ENCODE measurements around the gene SMARCD1. TPM values are rescaled to one million over a fixed set of nuclear protein-coding genes. Genes with fewer than 3 reads are reported as not detected.

Gene SMARCD1
- total and polyA plus RNA-seq, 9 of the 15 experiments (the other 6 are each of a cell fraction or from before 2014, with no cell fraction given): 0.86 to 91.7 (median 48.0) TPM

DNA sequence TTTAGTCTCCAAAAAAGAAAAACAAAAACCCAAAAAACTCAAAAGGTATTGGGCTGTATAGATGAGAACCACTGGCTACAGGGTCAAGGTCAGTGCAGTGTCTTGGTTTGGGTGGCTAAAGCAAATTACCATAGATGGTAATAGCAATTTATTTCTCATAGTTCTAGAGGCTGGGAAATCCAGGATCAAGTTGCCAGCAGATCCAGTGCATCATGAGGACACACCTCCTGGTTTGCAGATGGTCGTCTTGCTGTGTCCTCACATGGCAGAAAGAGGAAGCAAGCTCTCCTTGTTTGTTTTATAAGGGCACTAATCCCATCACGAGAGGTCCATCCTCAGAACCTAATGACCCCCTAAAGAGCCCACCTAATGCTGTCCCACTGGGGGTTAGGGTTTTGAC is 38.1 kb downstream of the SMARCD1 start (continued):
- TF ChIP-seq PHB2 (IDR thresholded peaks at IDR 0.05; ENCODE audit: low read depth) (no peak), FOXP4 (CRISPR knock-in tag; IDR thresholded peaks at IDR 0.05; ENCODE audit: borderline replicate concordance) (no peak), KLF10 (CRISPR knock-in tag; IDR thresholded peaks at IDR 0.05) (no peak), SRF (CRISPR knock-in tag; IDR thresholded peaks at IDR 0.05) (no peak), ZNF311 (CRISPR knock-in tag; IDR thresholded peaks at IDR 0.05) (no peak)

DNA sequence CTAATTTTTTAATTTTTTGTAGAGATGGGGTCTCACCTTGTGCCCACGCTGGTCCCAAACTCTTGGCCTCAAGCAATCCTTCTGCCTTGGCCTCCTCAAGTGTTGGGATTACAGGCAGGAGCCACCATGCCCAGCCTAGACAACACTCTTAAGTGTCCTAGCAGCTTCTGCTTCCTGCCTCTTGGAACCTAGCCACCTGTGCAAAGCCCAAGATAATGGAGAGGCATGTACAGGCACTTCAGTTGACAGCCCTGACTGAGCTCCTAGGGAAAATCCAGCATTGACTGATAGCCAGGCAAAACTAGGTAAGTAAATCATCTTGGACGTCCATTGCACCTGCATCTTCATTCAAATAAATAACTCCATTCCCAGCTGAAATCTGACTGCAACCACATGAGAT is 42.4 kb downstream of the SMARCD1 start:
- CTCF ChIA-PET (ENCODE audit: low intra/inter-chr PET ratio): interaction anchor here (1.3 kb wide), 1 partner anchor 53 kb away, joined by 4 read pairs; no protein-coding TSS in a partner anchor
- Histone ChIP-seq H3K79me2 (ENCODE audit: control insufficient read depth, insufficient read depth, low read length) (no peaks in the 10 kb centered on the region), H2AFZ (ENCODE audit: low read depth, low read length) (no peak overlapping the region), H3K4me2 (ENCODE audit: insufficient read depth, low read length) (no peak overlapping the region), H3K9ac (ENCODE audit: insufficient read depth in 1 of 2, low read depth in 2 of 2, low read length in 2 of 2) (no peak overlapping the region), H4K20me1 (replicated peaks; ENCODE audit: control insufficient read depth, insufficient read depth, low read length) (no peaks in the 10 kb centered on the region), H3K9me1 (ENCODE audit: control insufficient read depth, insufficient read depth, low read length) (no peaks in the 10 kb centered on the region), H3K4me1 (replicated peaks in 1 of 2; ENCODE audit: control insufficient read depth in 2 of 2, insufficient read depth in 2 of 2, low read length in 2 of 2) (no peaks in the 10 kb centered on the region), H3K27me3 (ENCODE audit: control insufficient read depth in 2 of 2, insufficient read depth in 2 of 2, low read length in 2 of 2) (no peaks in the 10 kb centered on the region), H3K4me3 (no peak overlapping the region), H3K27ac (ENCODE audit: extremely low read depth, low read depth, low read length) (no peak overlapping the region), H3K9me3 (replicated peaks; ENCODE audit: control insufficient read depth, insufficient read depth, low read depth, low read length) (no peaks in the 10 kb centered on the region; the same call in 1 of the 2 replicates), H3K36me3 (ENCODE audit: control insufficient read depth, insufficient read depth, low read length) (peaks cover 51% of the 10 kb centered on the region)
- no peak for FAIRE-seq
- POLR2A ChIA-PET: interaction anchor here (0.7 to 2.6 kb wide), 4 partner anchors 11 to 1115 kb away, joined by 4 to 15 read pairs (median 6); partner anchors contain the start of genes CERS5 and COX14
- TF ChIP-seq ZNF311 (CRISPR knock-in tag; IDR thresholded peaks at IDR 0.05) (no peak), MAFK (IDR thresholded peaks at IDR 0.05; ENCODE audit: low read length) (no peak), EP300 (IDR thresholded peaks at IDR 0.05; ENCODE audit: low read length) (no peak), MAFG (tag; conservative IDR thresholded peaks at IDR 0.05) (no peak)
- BruUV-seq (replicated peaks): no TSS peak
- intact Hi-C loops (cut with micrococcal nuclease) (no loop called here), in situ Hi-C loops (cut with MboI) (no loop called here)
- no peak for DNase-seq (ENCODE audit: extremely low read depth in 1 of 4, low spot score in 3 of 4)
- WGBS (ENCODE audit: insufficient coverage, low coverage, missing lambda C conversion rate): 50% methylated on average over 2 of the region's 2 CpGs
- ATAC-seq: peak; percentile 42; the same call in 2 of the 3 replicates

Data from K562 (cell line).